ENCODE results near the gene SRP68. TPM values are rescaled to one million over a fixed set of nuclear protein-coding genes. Genes with fewer than 3 reads are reported as not detected.

Gene SRP68
- total and polyA plus RNA-seq, 2 donors from 2014 or later = 52.7 to 68.1 TPM

DNA sequence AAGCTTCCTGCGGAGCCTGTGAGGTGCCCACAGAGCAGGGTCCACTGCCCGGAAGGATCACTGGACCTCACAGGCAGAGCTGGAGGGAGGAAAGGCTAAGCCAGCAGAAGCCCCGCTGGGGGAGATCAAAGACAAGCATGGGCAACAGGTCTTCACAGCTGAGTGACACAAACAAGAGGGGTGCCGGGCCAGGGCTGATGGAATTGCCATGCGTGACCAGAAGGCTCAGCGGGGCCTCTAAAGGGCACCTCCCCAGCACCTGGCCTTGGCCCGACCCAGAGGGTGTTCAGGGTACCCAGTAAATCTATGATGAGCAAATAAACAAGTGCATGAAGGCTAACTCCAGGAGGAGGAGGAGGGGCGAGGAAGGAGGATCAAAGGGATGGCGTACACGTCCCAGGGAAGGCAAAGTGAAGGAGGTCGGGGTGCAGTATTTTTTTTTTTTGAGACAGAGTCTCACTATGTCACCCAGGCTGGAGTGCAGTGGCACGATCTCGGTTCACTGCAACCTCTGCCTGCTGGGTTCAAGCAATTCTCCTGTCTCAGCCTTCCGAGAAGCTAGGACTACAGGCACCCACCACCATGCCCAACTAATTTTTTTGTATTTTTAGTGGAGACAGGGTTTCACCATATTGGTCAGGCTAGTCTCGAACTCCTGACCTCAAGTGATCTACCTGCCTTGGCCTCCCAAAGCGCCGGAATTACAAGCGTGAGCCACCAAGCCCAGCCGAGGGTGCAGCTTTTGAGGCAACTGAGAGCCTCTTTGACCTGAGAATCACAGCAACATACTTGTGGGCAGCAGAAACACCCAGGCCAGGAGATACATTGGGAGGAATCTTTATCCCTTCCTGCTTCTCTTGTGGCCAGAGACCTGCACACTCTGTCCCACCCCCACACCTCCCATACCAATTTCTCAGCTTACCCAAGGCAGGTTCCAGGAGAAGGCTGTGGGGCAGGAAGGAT lies 47.4 kb upstream of the SRP68 start:
- Histone ChIP-seq H3K4me1 (ENCODE audit: control insufficient read depth in 2 of 3, insufficient read depth in 2 of 3, low read depth in 1 of 3, low read length in 3 of 3) (peaks cover 0 to 6% (median 0%) of the 10 kb centered on the region in 3 donors), H3K27me3 (ENCODE audit: control insufficient read depth, insufficient read depth, low read length) (no peaks in the 10 kb centered on the region), H3K4me3 (ENCODE audit: low read length in 3 of 3) (no peak overlapping the region), H3K27ac (ENCODE audit: low read depth in 2 of 2, low read length in 2 of 2) (no peak overlapping the region), H3K36me3 (ENCODE audit: control insufficient read depth in 2 of 3, insufficient read depth in 3 of 3, low read length in 3 of 3) (no peaks in the 10 kb centered on the region), H3K9me3 (ENCODE audit: control insufficient read depth in 2 of 3, insufficient read depth in 1 of 3, low read length in 3 of 3) (no peaks in the 10 kb centered on the region), H3K9ac (ENCODE audit: low read length in 3 of 3) (no peak overlapping the region)
- TF ChIP-seq, protein P1, sequence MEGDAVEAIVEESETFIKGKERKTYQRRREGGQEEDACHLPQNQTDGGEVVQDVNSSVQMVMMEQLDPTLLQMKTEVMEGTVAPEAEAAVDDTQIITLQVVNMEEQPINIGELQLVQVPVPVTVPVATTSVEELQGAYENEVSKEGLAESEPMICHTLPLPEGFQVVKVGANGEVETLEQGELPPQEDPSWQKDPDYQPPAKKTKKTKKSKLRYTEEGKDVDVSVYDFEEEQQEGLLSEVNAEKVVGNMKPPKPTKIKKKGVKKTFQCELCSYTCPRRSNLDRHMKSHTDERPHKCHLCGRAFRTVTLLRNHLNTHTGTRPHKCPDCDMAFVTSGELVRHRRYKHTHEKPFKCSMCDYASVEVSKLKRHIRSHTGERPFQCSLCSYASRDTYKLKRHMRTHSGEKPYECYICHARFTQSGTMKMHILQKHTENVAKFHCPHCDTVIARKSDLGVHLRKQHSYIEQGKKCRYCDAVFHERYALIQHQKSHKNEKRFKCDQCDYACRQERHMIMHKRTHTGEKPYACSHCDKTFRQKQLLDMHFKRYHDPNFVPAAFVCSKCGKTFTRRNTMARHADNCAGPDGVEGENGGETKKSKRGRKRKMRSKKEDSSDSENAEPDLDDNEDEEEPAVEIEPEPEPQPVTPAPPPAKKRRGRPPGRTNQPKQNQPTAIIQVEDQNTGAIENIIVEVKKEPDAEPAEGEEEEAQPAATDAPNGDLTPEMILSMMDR (IDR thresholded peaks at IDR 0.05; ENCODE audit: borderline replicate concordance, extremely low read depth, insufficient read depth) = no peak
- FAIRE-seq (no peak), DNase-seq (peak in 2 of 5 donors; percentile 30 to 60)
- intact Hi-C loops (cut with DNase I) = loop anchor here (5.0 kb wide), 1 partner anchor 158 kb away; no protein-coding TSS in a partner anchor

- Histone ChIP-seq H3K36me3 (ENCODE audit: control insufficient read depth in 2 of 3, insufficient read depth in 3 of 3, low read length in 3 of 3) (no peaks in the 10 kb centered on the region), H3K4me1 (ENCODE audit: control insufficient read depth in 2 of 3, insufficient read depth in 2 of 3, low read depth in 1 of 3, low read length in 3 of 3) (no peaks in the 10 kb centered on the region), H3K27ac (ENCODE audit: low read depth in 2 of 2, low read length in 2 of 2) (no peak overlapping the region), H3K9me3 (ENCODE audit: control insufficient read depth in 2 of 3, insufficient read depth in 1 of 3, low read length in 3 of 3) (no peaks in the 10 kb centered on the region), H3K9ac (ENCODE audit: low read length in 3 of 3) (no peak overlapping the region), H3K4me3 (ENCODE audit: low read length in 3 of 3) (no peak overlapping the region), H3K27me3 (ENCODE audit: control insufficient read depth, insufficient read depth, low read length) (no peaks in the 10 kb centered on the region)
- no peak for DNase-seq
- FAIRE-seq = no peak
- intact Hi-C loops (cut with DNase I) = no loop called here
- TF ChIP-seq, protein P1 (IDR thresholded peaks at IDR 0.05; ENCODE audit: borderline replicate concordance, extremely low read depth, insufficient read depth) = no peak
These were observed 42.9 kb upstream of the SRP68 start for GRCh38 chr17:76115138-76115754.

- TF ChIP-seq, protein P1 (IDR thresholded peaks at IDR 0.05; ENCODE audit: borderline replicate concordance, extremely low read depth, insufficient read depth) = no peak
- Histone ChIP-seq H3K36me3 (ENCODE audit: control insufficient read depth in 2 of 3, insufficient read depth in 3 of 3, low read length in 3 of 3) (no peaks in the 10 kb centered on the region), H3K27me3 (ENCODE audit: control insufficient read depth, insufficient read depth, low read length) (no peaks in the 10 kb centered on the region), H3K9me3 (ENCODE audit: control insufficient read depth in 2 of 3, insufficient read depth in 1 of 3, low read length in 3 of 3) (no peaks in the 10 kb centered on the region), H3K4me3 (ENCODE audit: low read length in 3 of 3) (no peak overlapping the region), H3K4me1 (ENCODE audit: control insufficient read depth in 2 of 3, insufficient read depth in 2 of 3, low read depth in 1 of 3, low read length in 3 of 3) (no peaks in the 10 kb centered on the region), H3K27ac (ENCODE audit: low read depth in 2 of 2, low read length in 2 of 2) (no peak overlapping the region), H3K9ac (ENCODE audit: low read length in 3 of 3) (no peak overlapping the region)
- no peak for FAIRE-seq
- intact Hi-C loops (cut with DNase I) = no loop called here
- DNase-seq = no peak
These were observed 39.6 kb upstream of the SRP68 start for GRCh38 chr17:76111956-76112355.
